ENCODE data around the gene GAST.
"Not testable (repeated sequence)": the region's sequence is repeated elsewhere in the genome, so short reads cannot be mapped to it uniquely, and the experiment has no call there.

GAST gene, protein sequence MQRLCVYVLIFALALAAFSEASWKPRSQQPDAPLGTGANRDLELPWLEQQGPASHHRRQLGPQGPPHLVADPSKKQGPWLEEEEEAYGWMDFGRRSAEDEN

DNA sequence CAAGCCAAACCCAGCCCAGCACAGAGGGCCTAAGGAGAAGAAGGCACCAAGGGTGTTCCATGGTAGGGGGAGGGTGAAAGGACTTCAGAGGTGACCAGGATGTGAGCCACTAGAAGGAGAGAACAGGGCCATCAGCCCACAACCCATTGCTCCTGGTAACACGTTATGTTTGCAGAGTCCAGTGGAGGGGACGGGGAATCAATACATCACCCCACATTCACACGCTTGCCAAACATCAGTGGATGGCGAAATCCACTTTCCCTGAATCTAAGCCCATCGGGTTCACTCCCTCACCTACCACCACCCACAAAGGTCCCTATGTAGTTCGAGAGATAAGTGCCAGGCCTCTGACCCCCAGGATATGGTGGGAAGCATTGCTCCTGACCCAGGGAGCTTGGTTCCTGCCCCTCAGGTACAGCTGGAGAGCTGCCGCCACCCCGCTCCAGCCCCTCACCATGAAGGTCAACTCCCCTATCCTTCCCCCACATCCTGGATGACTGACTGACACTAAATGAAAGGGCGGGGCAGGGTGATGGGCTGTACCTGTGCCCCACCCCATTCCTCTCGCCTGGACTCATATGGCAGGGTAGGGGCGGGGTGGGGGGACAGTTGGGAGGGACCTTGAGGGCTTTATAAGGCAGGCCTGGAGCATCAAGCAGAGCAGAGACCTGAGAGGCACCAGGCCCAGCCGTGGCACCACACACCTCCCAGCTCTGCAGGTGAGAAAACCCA lies at the start of gene GAST:
Gene GAST (plus strand): TSS at position 663 of the 732 bp plus-strand sequence. CDS start 3,106 bp downstream, outside the sequence.
- DNase-seq, result no peak

DNA sequence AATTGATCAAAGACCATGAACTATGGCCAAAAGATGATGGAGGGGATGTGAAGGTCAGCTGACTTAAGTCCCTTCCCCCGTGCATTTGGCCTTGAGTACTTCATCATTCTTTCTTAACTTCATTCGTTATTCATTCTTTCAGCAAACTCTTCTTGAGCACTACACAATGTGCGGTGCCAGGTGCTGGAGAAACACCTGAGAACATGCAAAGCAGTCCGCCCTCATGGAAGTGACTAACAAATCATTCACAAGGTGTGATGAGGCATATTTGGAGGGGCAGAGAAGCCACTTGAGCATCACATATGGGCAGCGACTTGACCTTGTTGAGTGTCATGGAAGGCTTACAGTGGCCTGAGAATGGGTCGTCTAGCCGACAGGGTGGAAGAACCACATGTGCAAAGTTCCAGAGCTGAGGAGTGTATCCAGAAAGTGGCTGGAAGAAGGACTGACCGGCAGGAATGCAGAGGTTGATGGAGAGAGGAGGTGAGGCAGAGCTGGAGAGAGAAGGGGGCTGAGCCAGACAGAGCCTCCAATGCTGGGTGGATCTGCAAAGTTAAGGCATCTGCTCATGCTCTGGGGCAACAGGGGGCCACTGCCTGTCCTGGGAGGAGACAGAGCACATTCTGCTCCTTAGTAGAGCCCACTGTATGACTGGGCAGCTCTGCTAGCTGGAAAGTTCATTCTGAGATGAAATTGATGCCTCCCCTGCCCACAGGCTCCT lies 48.5 kb upstream of the GAST start:
- no peak for DNase-seq

DNA sequence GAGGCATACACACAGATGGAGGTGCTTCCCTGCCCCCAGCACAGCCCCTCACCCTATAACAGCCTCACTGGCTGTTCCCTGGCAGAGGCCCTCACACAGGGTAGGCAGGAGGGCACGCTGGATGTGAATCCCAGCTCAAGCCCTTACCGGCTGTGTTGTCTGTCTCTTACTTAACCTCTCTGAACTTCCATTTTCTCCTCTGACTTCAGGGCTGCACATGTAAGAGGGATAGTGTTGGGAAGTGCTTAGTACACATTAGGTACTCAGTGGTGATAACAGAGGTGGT lies 48.0 kb upstream of the GAST start:
- DNase-seq, result no peak

DNA sequence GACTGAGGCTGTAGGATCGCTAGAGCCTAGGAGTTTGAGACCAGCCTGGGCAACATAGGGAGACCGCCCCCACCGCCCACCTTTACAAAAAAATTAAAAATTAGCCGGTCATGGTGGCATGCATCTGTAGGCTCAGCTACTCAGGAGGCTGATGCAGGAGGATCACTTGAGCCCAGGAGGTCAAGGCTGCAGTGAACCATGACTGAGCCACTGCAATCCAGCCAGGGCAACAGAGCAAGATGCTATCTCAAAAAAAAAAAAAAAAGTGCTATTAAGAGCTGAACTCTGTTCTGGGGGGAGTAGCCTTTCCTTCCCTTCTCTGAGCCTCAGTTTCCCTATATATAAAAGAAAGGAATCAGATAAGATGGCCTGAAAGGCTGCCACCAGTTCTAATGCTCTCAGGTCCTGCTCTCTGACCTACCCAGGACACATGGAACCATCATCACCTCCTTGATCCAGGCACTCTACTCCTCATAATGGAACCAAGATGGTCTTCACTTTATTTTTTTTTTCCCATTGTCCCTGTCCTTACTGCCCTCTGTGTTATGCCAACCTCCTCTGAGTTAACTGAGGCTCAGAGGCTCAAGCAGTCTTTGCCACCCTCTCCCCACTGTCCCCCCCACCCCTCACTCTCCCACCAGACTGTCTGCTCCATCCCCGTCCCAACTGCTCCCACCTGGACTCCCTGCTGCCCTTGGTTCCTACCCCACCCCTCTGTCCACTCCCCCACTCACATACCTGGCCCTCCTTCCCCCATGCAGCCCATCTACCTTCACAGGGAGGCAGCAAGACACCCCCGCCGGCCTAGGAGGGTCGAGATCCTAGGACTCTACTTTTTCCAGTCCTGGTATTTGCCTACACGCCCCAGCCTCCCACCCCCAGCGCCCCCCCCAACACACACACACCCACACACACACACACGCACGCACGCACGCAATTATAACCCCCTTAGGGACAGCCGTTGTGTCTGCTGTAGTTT lies 47.3 kb upstream of the GAST start:
- DNase-seq, result no peak

DNA sequence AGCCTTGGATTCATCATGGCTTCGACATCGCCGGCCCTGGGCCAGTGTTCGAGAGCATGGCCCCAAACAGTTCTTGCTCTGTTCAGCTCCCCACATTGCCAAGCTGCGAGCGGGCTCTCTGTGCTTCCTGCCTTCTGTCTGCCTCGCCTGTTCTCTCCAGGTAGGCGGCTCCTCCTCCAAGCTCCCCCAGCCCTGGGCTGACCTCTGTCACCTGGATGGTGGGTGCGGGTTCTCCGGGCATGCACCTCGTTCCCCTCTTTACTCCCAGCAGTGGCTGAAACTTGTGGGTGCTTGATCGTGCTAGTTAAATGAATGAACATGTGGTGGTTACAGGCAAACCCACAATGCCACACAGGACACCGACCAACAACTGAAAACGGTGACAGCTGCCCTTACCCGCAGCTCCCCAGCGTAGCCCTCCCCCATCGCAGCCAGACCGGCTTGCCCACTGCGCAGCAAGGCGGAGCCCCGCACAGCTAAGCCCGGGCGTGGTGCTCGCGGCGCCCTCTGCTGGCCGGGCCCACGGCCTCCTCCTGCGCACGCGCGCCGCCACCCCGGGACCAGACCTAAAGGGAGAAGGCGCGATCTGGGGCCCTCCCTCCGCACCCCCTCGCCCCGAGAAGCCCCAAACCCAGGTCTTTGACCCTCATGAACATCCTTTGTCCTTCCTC lies 46.4 kb upstream of the GAST start:
- DNase-seq, result peak; percentile 82

DNA sequence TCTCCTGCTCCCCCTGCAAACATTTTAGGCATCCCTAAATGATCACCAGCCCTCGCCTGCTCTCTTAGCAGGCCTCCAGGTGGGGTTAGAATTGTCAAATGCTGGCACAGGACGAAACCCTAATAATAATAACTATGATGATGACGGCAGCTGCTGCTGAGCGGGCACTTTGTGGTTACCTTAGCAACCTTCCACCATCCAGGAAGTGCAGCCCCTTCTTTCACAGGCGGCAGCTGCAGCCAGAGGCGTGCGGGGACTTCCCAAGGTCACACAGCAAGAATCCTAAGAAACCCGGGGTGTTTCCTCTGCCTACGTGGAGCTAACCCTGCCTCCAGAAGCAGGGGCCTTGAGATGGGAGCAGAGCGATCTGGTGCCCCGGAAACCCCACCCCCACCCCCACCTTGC lies 45.9 kb upstream of the GAST start:
- DNase-seq, result peak; percentile 49

DNA sequence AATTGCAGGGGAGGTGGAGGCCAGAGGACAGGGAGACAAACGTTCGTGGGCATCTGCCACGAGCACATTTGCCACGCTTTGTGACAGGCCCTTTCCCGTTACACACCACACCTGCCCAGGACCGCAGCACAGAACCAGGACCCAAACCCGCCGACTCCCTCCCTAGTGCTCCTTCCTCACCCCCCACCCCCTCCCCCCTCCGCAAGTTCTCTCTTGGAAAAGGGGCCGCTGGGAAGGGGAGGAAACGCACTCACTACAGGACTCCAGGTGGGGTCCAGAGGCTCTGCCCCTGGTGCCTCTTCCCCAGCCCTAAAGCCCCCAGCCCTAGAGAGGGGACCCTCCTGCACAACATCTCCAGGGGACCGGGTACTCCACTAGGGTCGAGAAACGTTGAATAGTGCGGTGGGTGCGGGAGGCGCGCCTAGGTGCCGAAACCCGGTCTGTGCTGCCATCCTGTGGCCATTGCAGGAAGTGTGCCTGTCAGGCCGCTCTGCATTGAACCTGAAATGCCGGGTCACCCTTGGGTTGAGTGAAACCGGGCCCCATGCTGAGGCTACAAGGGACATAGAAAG lies 45.3 kb upstream of the GAST start:
- peak; percentile 87 for DNase-seq

DNA sequence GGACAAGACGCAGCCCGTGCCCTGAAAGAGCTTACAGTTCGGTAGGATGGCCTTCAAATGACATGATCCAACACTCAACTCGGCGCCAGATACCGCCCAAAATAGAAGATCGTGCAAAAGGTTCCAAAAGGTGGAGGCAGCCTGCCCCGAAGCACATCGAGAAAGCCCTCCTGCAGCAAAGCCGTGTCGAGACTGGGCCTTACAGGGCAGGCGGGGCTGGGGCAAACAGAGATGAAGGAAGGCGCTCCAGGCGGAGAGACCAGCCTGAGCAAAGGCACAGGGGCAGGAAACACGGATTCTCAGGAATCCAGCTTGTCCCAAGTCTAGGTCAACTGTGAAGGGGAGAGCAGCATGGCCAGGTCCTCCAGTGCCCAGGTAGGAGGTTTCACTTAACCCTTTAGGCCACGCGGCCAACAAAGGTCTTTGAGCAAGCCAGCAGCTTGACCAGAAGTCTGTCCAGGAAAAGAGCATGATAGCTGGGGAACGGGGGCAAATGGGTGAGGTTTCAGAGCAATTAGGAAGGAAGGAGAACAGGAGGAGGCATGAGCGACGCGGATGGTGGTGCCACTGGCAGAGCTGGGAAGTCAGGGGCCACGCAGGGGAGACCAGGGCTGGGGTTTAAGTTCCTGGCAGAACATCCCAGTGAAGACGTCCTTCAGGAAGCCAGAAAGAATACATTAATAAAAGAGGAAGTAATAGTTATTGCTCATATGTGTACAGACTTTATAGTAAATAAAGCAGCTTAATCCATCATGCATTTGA lies 44.7 kb upstream of the GAST start:
- DNase-seq, result no peak

DNA sequence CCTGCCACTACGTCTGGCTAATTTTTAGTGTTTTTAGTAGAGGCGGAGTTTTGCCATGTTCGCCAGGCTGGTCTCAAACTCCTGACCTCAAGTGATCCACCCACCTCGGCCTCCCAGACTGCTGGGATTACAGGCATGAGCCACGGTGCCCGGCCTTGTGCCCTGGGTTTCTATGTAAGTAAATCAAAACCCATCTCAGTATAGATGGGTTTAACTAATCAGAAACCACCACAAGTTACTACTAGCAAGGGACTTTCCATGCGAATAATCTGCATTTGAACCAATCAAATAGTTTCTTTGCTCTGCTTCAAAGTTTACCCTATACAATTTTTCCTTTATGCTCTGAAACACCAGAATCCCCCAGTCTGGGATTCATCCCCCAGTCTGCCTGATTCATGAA lies 40.0 kb upstream of the GAST start:
- DNase-seq, result no peak

DNA sequence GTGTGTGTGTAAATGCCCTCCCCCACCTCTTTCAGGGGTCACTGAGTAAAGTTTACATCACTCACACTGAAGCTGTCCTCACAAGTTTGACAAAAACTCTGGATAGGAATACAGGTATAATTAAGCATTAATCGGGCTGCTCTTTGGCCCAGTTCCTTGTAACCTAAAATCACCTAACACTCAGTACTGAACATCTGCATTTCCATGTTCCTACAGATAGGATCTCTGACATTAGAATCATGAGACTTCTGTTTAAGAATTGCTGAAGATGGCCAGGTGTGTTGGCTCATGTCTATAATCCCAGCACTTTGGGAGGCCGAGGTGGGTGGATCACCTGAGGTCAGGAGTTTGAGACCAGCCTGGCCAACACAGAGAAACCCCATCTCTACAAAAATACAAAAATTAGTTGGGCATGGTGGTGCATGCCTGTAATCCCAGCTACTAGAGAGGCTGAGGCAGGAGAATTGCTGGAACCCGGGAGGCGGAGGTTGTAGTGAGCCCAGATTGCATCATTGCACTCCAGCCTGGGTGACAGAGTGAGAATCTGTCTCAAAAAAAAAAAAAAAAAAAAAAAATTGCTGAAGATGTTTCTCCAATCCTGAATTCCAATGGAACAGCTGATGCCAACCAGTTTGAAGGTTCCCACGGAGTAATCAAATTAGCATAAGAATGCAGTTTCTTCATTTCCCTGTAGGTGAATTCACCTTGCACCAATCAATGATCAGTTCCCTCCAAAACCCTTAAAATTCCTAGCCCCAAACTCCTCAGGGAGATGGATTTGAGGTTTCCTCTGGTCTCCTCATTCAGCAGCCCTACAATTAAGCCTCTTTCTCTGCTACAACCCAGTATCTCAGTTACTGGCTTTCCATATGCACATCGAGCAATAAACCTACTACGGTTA lies 36.7 kb upstream of the GAST start:
- not testable (repeated sequence) for DNase-seq

DNA sequence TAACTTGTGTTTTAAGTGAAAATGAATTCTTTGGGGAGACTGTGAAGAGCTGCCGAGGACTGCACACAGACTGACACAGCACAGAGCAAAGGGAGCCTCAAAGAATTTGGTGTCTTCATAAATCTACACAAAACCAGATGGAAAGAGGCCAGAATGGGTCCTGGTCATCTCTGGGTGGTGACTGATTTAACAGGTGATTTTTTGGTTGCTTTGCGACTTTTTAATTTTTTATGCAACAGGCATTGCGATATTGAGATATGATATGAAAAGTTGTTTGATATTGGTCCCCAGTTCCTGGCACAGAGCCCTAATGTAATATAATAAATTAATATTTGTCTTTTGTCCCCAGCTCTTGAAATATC lies 36.1 kb upstream of the GAST start:
- DNase-seq, result no peak

DNA sequence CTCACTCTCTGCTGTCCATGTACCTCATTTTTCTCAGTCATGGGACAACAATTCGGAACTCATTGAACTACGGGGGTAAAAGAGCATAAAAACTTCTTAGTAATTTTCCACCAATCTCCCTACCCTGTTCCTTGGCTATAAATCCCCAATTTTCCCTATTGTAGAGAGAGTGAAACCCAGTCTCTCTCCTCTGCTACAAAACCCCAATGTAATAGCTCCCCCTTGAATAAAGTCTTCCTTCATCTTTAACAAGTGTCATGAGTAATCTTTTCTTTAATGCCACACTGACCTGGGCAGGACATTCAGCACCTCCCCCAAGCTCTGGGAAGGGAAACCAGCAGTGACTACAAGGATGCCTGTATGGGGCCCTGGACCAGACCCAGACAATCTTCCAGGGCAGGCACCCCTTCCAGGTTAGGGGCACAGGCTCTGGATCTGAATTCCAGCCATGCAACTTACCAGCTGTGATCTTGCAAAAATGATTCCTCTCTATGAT lies 33.7 kb upstream of the GAST start:
- DNase-seq, result no peak

DNA sequence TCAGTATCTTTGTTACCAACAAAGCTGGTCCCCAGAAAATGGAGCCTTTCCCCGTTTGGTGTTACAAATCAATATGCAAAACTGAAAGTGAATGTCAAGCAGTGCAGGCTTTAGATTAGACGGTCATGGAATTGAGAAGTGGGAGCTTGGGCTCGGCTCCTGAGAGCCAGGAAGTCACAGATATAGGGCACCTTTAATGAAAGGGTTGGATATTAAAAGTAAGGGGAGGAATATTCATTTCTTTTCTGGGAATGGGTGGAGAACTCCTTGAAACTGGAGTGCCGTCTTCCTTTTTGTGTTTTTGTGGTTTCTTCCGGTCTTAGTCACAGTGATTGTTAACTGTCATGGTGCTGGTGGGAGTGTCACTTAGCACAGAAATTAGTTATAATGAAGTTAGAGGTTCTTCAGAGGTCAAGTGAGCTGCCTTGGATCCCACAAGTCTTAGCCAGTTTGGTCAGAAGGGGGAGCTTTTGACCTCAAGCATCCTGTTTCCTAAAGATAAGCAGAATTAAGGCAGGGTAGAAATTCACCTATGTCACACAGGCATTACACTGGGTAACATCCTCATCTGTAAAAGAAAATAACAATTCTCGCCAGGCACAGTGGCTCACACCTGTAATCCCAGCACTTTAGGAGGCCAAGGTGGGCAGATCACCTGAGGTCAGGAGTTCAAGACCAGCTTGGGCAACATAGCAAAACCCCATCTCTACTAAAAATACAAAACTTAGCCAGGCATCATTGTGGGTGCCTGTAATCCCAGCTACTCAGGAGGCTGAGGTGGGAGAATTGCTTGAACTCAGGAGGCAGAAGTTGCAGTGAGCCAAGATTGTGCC lies 33.0 kb upstream of the GAST start:
- DNase-seq, result no peak

DNA sequence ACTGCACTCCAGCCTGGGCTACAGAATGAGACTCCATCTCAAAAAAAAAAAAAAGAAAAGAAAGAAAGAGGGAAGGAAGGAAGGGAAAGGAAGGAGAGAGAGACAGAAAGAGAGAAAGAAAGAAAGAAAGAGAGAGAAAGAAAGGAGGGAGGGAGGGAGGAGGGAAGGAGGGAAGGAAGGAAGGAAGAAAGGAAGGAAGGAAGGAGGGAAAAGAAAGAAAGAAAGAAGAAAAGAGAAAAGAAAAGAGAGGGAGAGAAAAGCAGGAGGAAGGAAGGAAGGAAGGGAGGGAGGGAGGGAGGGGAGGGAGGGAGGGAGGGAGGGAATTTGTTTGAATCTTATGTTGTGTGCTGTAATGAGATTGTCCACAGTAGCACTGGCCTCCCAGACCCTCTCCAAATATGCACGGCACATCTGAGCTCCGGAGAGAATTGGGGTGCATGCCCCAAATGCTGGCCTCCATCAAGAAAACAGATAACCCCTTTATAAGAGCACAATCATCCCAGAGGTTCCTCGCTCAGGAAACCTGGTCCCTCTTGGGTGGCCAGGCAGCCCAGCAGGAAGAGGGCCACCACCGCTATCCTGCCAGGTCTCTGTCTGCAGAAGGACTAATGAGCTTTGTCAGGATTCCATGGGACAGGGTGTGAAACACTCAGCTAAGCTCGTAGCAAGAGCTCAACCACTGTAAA lies 32.2 kb upstream of the GAST start:
- no peak for DNase-seq

DNA sequence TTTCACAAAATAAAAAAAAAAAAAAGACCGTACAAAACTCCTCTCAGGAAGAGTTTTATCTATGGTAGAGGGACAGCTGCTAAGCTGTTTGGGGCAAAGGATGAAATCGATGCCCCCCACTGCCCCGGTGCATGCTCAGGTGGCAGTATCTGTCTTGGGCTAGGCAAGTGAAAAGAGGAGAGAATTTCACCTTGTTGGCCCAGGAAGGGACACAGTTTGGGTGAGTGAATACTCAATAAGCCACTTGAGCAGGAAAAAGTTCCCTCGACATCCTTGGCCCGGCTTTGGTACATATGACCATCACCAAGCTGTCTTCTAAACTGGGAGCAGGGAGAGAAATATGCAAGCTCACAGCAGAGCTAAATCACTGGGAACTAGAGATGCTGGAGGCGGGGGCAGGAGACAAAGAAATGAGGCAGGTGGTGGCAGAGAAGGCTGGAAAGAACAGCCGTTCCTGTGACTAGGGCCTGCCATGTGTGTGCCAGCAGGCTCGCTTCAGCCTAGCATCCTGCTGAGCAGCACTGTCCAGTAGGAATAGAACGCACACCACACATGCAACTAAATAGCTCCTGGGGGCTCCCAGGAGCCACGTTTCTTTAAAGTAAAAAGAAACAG lies 31.6 kb upstream of the GAST start:
- DNase-seq, result no peak

DNA sequence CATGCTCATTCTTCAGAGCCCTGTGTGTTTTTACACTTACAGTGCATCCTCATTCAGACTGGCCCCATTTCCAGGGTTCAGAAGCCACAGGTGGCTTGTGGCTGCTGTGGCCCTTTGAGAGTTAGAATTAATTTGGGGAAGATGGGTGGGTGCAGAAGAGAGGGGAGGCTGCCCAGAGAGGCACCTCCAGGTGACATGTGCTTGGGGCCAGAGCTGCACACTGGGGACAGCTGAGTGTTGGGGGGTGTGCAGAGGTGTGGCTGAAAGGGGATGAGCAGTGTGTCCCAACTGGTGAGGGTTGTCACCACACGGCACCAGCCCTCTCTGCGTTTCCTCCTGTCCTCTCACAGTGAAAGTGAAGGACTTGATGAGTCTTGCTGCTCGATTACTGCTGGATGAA lies 30.4 kb upstream of the GAST start:
- no peak for DNase-seq

DNA sequence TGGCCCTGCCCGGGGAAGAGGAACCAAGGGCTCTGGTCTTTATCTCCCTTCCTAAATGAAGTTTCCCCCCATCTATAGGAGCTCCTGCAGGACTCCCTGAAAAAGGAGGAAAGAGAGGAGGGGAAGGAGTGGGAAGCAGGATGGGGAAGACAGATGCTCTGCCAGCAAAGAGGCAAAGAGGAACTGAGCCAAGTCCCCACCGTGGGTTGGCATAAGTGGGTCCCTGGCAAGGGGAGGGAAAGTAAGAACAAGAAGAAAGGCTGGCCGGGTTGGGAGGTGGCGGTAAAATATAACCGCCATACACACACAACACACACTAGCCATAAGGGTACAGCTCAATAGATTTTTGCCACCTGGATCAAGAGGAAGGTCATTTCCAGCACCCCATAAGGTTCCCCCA lies 29.5 kb upstream of the GAST start:
- no peak for DNase-seq

DNA sequence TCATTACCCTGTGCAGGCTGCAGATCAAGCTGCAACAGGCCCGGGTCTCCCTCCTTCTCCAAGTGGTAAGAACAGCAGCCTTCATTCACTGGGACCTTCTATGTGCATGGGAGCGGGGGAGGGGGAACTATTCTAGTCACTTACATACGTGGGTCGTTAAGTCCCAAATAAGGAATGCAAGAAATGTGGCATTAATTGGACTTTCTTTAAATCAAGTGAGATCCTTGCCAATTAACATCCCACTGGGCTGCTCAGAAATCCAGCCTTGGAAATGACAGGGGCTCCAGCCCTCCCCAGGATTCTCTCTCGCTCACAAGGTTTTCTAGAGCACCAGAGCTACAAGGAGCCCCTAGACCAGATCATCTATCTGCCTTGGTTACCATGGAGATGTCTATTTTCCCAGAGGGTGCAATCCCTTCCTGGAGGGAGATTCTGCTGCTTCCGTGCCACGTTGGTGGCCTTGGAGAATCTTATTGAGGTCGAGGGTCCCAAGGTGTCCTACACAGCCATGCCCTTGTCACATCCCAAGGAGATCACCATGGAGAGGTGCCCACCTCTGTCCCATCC lies 28.6 kb upstream of the GAST start:
- DNase-seq, result no peak
